Measurements from ENCODE around the gene FCAMR. TPM values are rescaled to one million over a fixed set of nuclear protein-coding genes. Genes with fewer than 3 reads are reported as not detected.

FCAMR gene, protein sequence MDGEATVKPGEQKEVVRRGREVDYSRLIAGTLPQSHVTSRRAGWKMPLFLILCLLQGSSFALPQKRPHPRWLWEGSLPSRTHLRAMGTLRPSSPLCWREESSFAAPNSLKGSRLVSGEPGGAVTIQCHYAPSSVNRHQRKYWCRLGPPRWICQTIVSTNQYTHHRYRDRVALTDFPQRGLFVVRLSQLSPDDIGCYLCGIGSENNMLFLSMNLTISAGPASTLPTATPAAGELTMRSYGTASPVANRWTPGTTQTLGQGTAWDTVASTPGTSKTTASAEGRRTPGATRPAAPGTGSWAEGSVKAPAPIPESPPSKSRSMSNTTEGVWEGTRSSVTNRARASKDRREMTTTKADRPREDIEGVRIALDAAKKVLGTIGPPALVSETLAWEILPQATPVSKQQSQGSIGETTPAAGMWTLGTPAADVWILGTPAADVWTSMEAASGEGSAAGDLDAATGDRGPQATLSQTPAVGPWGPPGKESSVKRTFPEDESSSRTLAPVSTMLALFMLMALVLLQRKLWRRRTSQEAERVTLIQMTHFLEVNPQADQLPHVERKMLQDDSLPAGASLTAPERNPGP
- total RNA-seq (2022; extraction: Qiagen RNA extraction): not detected in 5 replicates

DNA sequence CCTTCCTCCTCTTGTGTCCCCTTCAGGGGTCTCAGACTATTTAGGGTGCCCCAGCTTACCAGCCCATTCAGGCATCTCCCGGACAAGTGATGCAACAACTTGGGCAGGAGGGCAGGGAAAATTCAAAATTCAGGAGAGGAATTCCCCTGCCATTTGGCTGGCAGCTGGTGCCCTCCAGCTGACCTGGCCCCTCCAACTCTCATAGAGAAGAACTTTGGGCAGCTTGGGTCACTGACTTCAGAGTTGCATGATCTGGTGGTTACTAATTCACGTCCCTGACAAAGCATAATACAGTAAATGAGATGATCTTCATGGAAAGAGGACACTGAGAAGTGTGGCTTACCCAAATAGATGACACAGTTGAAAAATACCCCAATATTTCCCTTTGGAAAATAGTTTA, at the start of gene FCAMR:
FCAMR (minus strand) TSS at position 15 of the 400 bp plus-strand sequence. CDS start 335 bp downstream, outside the sequence.

DNA sequence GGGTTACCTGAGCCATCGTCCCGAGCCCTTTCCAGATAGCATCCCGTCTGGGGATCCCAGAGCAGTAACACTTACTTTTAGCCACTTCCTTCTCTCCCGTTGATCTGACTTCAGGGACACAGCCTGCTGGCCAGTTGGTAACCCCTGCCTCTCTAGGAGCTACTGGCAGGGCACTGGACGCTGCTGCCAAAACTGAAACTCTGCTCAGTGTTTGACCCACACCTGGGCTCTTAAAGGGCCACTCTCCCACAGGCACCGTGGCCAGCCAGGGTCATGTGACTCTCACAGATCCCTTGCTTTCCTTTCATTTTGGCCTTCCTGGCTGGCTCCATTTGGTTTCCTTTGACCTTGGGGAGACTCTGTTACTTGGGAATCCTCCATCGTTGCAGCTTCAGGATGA, 24.0 kb downstream of the FCAMR start, which contains the start of gene PIGR:
PIGR (minus strand) TSS at position 206 of the 400 bp plus-strand sequence. CDS start 5,935 bp downstream, outside the sequence.

DNA sequence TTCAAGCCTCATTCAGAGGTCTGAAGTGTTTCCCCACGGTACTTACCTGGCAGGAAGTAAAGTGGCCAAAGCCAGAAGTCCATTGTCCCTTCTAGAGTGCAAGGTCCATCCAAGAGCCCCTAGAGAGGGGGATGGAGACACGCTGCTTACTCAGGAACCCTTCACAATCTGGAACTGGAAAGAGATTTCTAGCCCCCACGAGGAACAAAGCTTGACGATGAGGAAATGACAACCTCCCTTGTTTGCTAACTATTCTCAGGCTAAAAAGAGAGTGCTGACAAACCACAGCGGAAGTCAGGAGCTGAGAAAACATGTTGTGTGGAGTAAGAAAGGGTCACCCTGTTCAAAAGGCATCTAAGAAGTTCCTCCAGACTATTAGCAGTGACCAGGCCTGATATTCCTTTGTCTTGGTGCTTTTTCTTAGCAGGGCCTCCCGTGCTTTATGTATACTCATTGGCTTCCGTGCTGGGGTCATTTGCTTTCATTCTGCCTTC, 48.4 kb downstream of the FCAMR start, which contains the start of gene FCMR:
FCMR (minus strand) TSS at position 170 of the 494 bp plus-strand sequence; CDS start at position 83, 87 bp downstream.

Other genes with a start within 250 kb of the FCAMR start
- 0.08 to 0.11 TPM (median 0.09 TPM) in 3 of 5 replicates, not detected in the others for gene IL19, start 199.7 kb downstream of the FCAMR start, total RNA-seq (2022; extraction: Qiagen RNA extraction)
- not detected in 5 replicates for gene IL10, start 198.0 kb downstream of the FCAMR start, total RNA-seq (2022; extraction: Qiagen RNA extraction)
- 0.10 TPM in 1 of 5 replicates, not detected in the others for gene IL20, start 104.8 kb downstream of the FCAMR start, total RNA-seq (2022; extraction: Qiagen RNA extraction)
- 0.31 to 0.55 TPM (median 0.39 TPM) in 5 replicates for gene IL24, start 73.0 kb downstream of the FCAMR start, total RNA-seq (2022; extraction: Qiagen RNA extraction)
- 4.4 to 6.3 TPM (median 5.8 TPM) in 5 replicates for gene FCMR, start 48.5 kb downstream of the FCAMR start, total RNA-seq (2022; extraction: Qiagen RNA extraction)
- 0.01 to 0.02 TPM in 2 of 5 replicates, not detected in the others for gene PIGR, start 24.0 kb downstream of the FCAMR start, total RNA-seq (2022; extraction: Qiagen RNA extraction)
- gene C1orf116, start 62.3 kb upstream of the FCAMR start, total RNA-seq (2022; extraction: Qiagen RNA extraction): 4.9 to 6.7 TPM (median 6.0 TPM) in 5 replicates
- 7.1 to 9.1 TPM (median 8.3 TPM) in 5 replicates for gene YOD1, start 80.7 kb upstream of the FCAMR start, total RNA-seq (2022; extraction: Qiagen RNA extraction)
- 4.9 to 6.3 TPM (median 5.4 TPM) in 5 replicates for gene PFKFB2, start 82.8 kb upstream of the FCAMR start, total RNA-seq (2022; extraction: Qiagen RNA extraction)
- gene C4BPB, start 118.4 kb upstream of the FCAMR start, total RNA-seq (2022; extraction: Qiagen RNA extraction): 1.1 to 2.1 TPM (median 1.5 TPM) in 5 replicates
- gene C4BPA, start 133.8 kb upstream of the FCAMR start, total RNA-seq (2022; extraction: Qiagen RNA extraction): 0.50 to 0.84 TPM (median 0.62 TPM) in 5 replicates

Measured in A549 treated with AZD2906 at 1 μM for 4 hours (cell line).